G401.6 (cell line): ENCODE results near the gene ARHGAP12.
"Not testable (repeated sequence)": the region's sequence is repeated elsewhere in the genome, so short reads cannot be mapped to it uniquely, and the experiment has no call there.

Source experiments
- FAIRE-seq: peaks from 2 replicates; lab custom pipeline; 2012; peaks lifted over from hg19 to GRCh38; lab: Jason Lieb, UNC

Gene ARHGAP12

GRCh38 chr10:31819391-31819820, 109.2 kb downstream of the ARHGAP12 start:
- FAIRE-seq = no peak

- FAIRE-seq = no peak
Observed at GRCh38 chr10:31816318-31816717, 112.3 kb downstream of the ARHGAP12 start.

GRCh38 chr10:31808258-31809218, 120.1 kb downstream of the ARHGAP12 start:
- peak; percentile 97 for FAIRE-seq

- FAIRE-seq = no peak
Observed at GRCh38 chr10:31804352-31804810, 124.2 kb downstream of the ARHGAP12 start.

GRCh38 chr10:31803606-31804351, 124.9 kb downstream of the ARHGAP12 start:
- no peak for FAIRE-seq

GRCh38 chr10:31799181-31799580, 129.4 kb downstream of the ARHGAP12 start:
- no peak for FAIRE-seq

GRCh38 chr10:31792745-31793144, 135.9 kb downstream of the ARHGAP12 start:
- FAIRE-seq = no peak

GRCh38 chr10:31789555-31789954, 139.1 kb downstream of the ARHGAP12 start:
- peak; percentile 30 for FAIRE-seq

- no peak for FAIRE-seq
Observed at GRCh38 chr10:31782701-31783100, 145.9 kb downstream of the ARHGAP12 start.

- no peak for FAIRE-seq
Observed at GRCh38 chr10:31780717-31781116, 147.9 kb downstream of the ARHGAP12 start.

GRCh38 chr10:31778627-31779026, 150.0 kb downstream of the ARHGAP12 start:
- no peak for FAIRE-seq

- no peak for FAIRE-seq
Observed at GRCh38 chr10:31776159-31776558, 152.5 kb downstream of the ARHGAP12 start.

- no peak for FAIRE-seq
Observed at GRCh38 chr10:31774928-31775650, 153.5 kb downstream of the ARHGAP12 start.

- FAIRE-seq = no peak
Observed at GRCh38 chr10:31774299-31774900, 154.2 kb downstream of the ARHGAP12 start.

GRCh38 chr10:31773749-31774298, 154.8 kb downstream of the ARHGAP12 start:
- FAIRE-seq = no peak

GRCh38 chr10:31771331-31771831, 157.2 kb downstream of the ARHGAP12 start:
- no peak for FAIRE-seq

- FAIRE-seq = peak; percentile 39
Observed at GRCh38 chr10:31770307-31770902, 158.2 kb downstream of the ARHGAP12 start.

- FAIRE-seq = no peak
Observed at GRCh38 chr10:31769564-31769963, 159.1 kb downstream of the ARHGAP12 start.

GRCh38 chr10:31768935-31769334, 159.7 kb downstream of the ARHGAP12 start:
- FAIRE-seq = not testable (repeated sequence)

GRCh38 chr10:31768467-31768866, 160.2 kb downstream of the ARHGAP12 start:
- FAIRE-seq = no peak

- FAIRE-seq = no peak
Observed at GRCh38 chr10:31765541-31765940, 163.1 kb downstream of the ARHGAP12 start.
